Esophagus muscularis mucosa (tissue), 3 donors: ENCODE measurements around the gene BAG5.

Experiments
- CTCF ChIP-seq, 3 experiments: fragments of 200-600 bp in 2 of 3; fragments of 450-650 bp in 1 of 3; sonication (generic) in 2 of 3; IDR thresholded peaks; one replicate each; pipeline ENCODE4 v1.5.1; 2017 to 2019; ENCODE audit warnings: antibody characterized with exemption in 3 of 3, mild to moderate bottlenecking in 2 of 3, moderate library complexity in 1 of 3
- POLR2A ChIP-seq: fragments of 450-650 bp; IDR thresholded peaks from one replicate; pipeline ENCODE4 v1.6.1; 2017; ENCODE audit warnings: antibody characterized with exemption, moderate library complexity, mild to moderate bottlenecking, low read depth
- POLR2AphosphoS5 ChIP-seq, 2 donors: sonication (generic); formaldehyde crosslinking; IDR thresholded peaks; one replicate each; pipeline ENCODE4 v1.6.1; 2017; ENCODE audit warnings: antibody characterized with exemption in 2 of 2

DNA sequence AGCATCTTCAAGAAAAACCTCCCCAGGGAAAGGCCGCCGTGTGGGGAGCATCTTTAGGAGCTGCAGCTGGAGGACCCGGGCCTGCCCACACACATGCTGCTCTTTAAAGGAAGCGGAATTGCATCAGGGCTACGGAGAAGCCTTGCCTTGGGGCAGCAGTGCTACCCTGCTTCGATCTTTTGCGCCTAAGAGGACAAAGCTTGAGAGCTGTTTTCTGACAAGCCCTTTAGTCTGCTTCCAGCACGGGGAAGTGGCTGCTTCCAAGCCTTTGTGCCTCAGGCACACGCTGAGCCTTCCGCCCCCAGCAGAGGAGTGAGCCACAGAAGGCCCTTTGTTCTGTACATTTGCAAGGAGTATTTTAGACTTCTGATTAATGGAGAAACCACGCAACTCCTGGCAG is 31.8 kb upstream of the BAG5 start:
- TF ChIP-seq POLR2AphosphoS5 (IDR thresholded peaks at IDR 0.05) (peak; percentile 39 to 51), CTCF (IDR thresholded peaks at IDR 0.05) (no peak), POLR2A (no peak)
